Hippocampal formation (tissue), 2 donors: Measurements from ENCODE around the gene TMEM175.
A peak's percentile ranks its signal among the peaks of the same experiment; 100 is the strongest.

ENCODE experiments used
- DNase-seq, 2 donors: peaks; one replicate each; lab custom pipeline; 2025; lab: John Stamatoyannopoulos, UW

The TMEM175 gene

GRCh38 chr4:899556-899906 lies 32.7 kb upstream of the TMEM175 start:
- DNase-seq = no peak

GRCh38 chr4:900073-900472 lies 32.2 kb upstream of the TMEM175 start:
- DNase-seq = no peak

GRCh38 chr4:900721-901120 lies 31.5 kb upstream of the TMEM175 start:
- no peak for DNase-seq

- DNase-seq = no peak
These were observed 30.9 kb upstream of the TMEM175 start for GRCh38 chr4:901192-901910.

- DNase-seq = no peak
These were observed 28.9 kb upstream of the TMEM175 start for GRCh38 chr4:903066-904046.

- DNase-seq = no peak
These were observed 26.5 kb upstream of the TMEM175 start for GRCh38 chr4:905485-906338.

GRCh38 chr4:906339-907102 lies 25.7 kb upstream of the TMEM175 start:
- no peak for DNase-seq

GRCh38 chr4:907103-907400 lies 25.2 kb upstream of the TMEM175 start:
- DNase-seq = no peak

- no peak for DNase-seq
These were observed 24.4 kb upstream of the TMEM175 start for GRCh38 chr4:907691-908425.

- DNase-seq = no peak
These were observed 23.1 kb upstream of the TMEM175 start for GRCh38 chr4:909131-909571.

- DNase-seq = no peak
These were observed 22.4 kb upstream of the TMEM175 start for GRCh38 chr4:909821-910220.

- DNase-seq = no peak
These were observed 21.7 kb upstream of the TMEM175 start for GRCh38 chr4:910366-911091.

- no peak for DNase-seq
These were observed 21.0 kb upstream of the TMEM175 start for GRCh38 chr4:911221-911751.

- no peak for DNase-seq
These were observed 20.3 kb upstream of the TMEM175 start for GRCh38 chr4:911871-912490.

- peak in 1 of 2 donors; percentile 33 for DNase-seq
These were observed 19.5 kb upstream of the TMEM175 start for GRCh38 chr4:912548-913279.

- DNase-seq = no peak
These were observed 19.0 kb upstream of the TMEM175 start for GRCh38 chr4:913280-913618.

GRCh38 chr4:914531-914930 lies 17.7 kb upstream of the TMEM175 start:
- no peak for DNase-seq

GRCh38 chr4:915041-915474 lies 17.2 kb upstream of the TMEM175 start:
- no peak for DNase-seq

GRCh38 chr4:915595-915994 lies 16.7 kb upstream of the TMEM175 start:
- DNase-seq = no peak
